Measurements from ENCODE around the gene CHD9. TPM values are rescaled to one million over a fixed set of nuclear protein-coding genes. Genes with fewer than 3 reads are reported as not detected.
A peak's percentile ranks its signal among the peaks of the same experiment; 100 is the strongest.
"Not testable (repeated sequence)": the region's sequence is repeated elsewhere in the genome, so short reads cannot be mapped to it uniquely, and the experiment has no call there.

CHD9 gene
- total RNA-seq, 1 donor from 2014 or later, result 36.4 TPM

- DNase-seq (no peak), ATAC-seq (no peak)
- intact Hi-C loops (cut with micrococcal nuclease), result no loop called here
These were observed 12.9 kb downstream of the CHD9 start for GRCh38 chr16:53067675-53068074.

- ATAC-seq (no peak), DNase-seq (no peak)
- intact Hi-C loops (cut with micrococcal nuclease), result no loop called here
These were observed 13.6 kb downstream of the CHD9 start for GRCh38 chr16:53068423-53068833.

- intact Hi-C loops (cut with micrococcal nuclease), result no loop called here
- DNase-seq (no peak), ATAC-seq (no peak)
These were observed 15.0 kb downstream of the CHD9 start for GRCh38 chr16:53069772-53070171.

GRCh38 chr16:53071748-53072301, 17.0 kb downstream of the CHD9 start:
- intact Hi-C loops (cut with micrococcal nuclease), result no loop called here
- ATAC-seq, result peak; percentile 94
- DNase-seq, result peak; percentile 89

- ATAC-seq, result no peak
- no peak for DNase-seq
- intact Hi-C loops (cut with micrococcal nuclease), result no loop called here
These were observed 18.2 kb downstream of the CHD9 start for GRCh38 chr16:53073022-53073421.

GRCh38 chr16:53074296-53074695, 19.5 kb downstream of the CHD9 start:
- DNase-seq; intact Hi-C loops (cut with micrococcal nuclease); ATAC-seq: not testable (repeated sequence)

- intact Hi-C loops (cut with micrococcal nuclease); DNase-seq; ATAC-seq: not testable (repeated sequence)
These were observed 20.7 kb downstream of the CHD9 start for GRCh38 chr16:53075461-53075860.

- no peak for ATAC-seq
- intact Hi-C loops (cut with micrococcal nuclease), result no loop called here
These were observed 23.5 kb downstream of the CHD9 start for GRCh38 chr16:53078247-53078646.

GRCh38 chr16:53078765-53079485, 24.1 kb downstream of the CHD9 start:
- no peak for DNase-seq
- intact Hi-C loops (cut with micrococcal nuclease), result no loop called here
- no peak for ATAC-seq

More at GRCh38 chr16:53078247-53078646, 23.5 kb downstream of the CHD9 start:
- DNase-seq, result no peak

GRCh38 chr16:53080345-53081031, 25.7 kb downstream of the CHD9 start:
- DNase-seq, result peak; percentile 66
- peak; percentile 83 for ATAC-seq
- intact Hi-C loops (cut with micrococcal nuclease), result no loop called here

GRCh38 chr16:53081032-53081424, 26.2 kb downstream of the CHD9 start:
- intact Hi-C loops (cut with micrococcal nuclease), result no loop called here
- no peak for ATAC-seq
- DNase-seq, result no peak

- intact Hi-C loops (cut with micrococcal nuclease), result no loop called here
- ATAC-seq (no peak), DNase-seq (no peak)
These were observed 27.1 kb downstream of the CHD9 start for GRCh38 chr16:53081686-53082407.

GRCh38 chr16:53082509-53082908, 27.7 kb downstream of the CHD9 start:
- intact Hi-C loops (cut with micrococcal nuclease), result no loop called here
- ATAC-seq, result no peak

GRCh38 chr16:53083119-53083518, 28.3 kb downstream of the CHD9 start:
- ATAC-seq, result no peak

More at GRCh38 chr16:53082509-53082908, 27.7 kb downstream of the CHD9 start:
- no peak for DNase-seq

GRCh38 chr16:53084141-53084541, 29.4 kb downstream of the CHD9 start:
- DNase-seq (no peak), ATAC-seq (no peak)
- intact Hi-C loops (cut with micrococcal nuclease), result no loop called here

More at GRCh38 chr16:53083119-53083518, 28.3 kb downstream of the CHD9 start:
- no peak for DNase-seq
- intact Hi-C loops (cut with micrococcal nuclease), result no loop called here

GRCh38 chr16:53084746-53085334, 30.0 kb downstream of the CHD9 start:
- no peak for DNase-seq
- peak; percentile 55 for ATAC-seq
- intact Hi-C loops (cut with micrococcal nuclease), result no loop called here

- DNase-seq (no peak), ATAC-seq (peak; percentile 34)
- intact Hi-C loops (cut with micrococcal nuclease), result no loop called here
These were observed 30.6 kb downstream of the CHD9 start for GRCh38 chr16:53085369-53085843.

- ATAC-seq (no peak), DNase-seq (no peak)
- intact Hi-C loops (cut with micrococcal nuclease), result no loop called here
These were observed 31.2 kb downstream of the CHD9 start for GRCh38 chr16:53085931-53086421.

GRCh38 chr16:53087101-53087500, 32.3 kb downstream of the CHD9 start:
- ATAC-seq, result no peak
- intact Hi-C loops (cut with micrococcal nuclease), result no loop called here

More at GRCh38 chr16:53087101-53087500, 32.3 kb downstream of the CHD9 start:
- DNase-seq, result no peak
